Coronary artery (tissue), 2 donors: ENCODE measurements around the gene CCL3.

ENCODE experiments used
- DNase-seq: peaks from one replicate; pipeline ENCODE4 v3.0.0-alpha.2; 2017; ENCODE audit warnings: low spot score
- H3K27ac ChIP-seq, 2 donors: fragments of 200-600 bp; sonication (generic); one replicate each; pipeline ENCODE4 v1.5.1; 2016 to 2019
- H3K4me3 ChIP-seq: fragments of 200-600 bp; sonication (generic); 2 replicates; pipeline ENCODE4 v1.5.1; 2016; ENCODE audit warnings: mild to moderate bottlenecking, moderate library complexity
- TF ChIP-seq, protein P1 (sequence below): fragments of 200-600 bp; sonication (generic); IDR thresholded peaks from one replicate; pipeline ENCODE4 v1.5.1; 2019; ENCODE audit warnings: antibody characterized with exemption

CCL3 gene

DNA sequence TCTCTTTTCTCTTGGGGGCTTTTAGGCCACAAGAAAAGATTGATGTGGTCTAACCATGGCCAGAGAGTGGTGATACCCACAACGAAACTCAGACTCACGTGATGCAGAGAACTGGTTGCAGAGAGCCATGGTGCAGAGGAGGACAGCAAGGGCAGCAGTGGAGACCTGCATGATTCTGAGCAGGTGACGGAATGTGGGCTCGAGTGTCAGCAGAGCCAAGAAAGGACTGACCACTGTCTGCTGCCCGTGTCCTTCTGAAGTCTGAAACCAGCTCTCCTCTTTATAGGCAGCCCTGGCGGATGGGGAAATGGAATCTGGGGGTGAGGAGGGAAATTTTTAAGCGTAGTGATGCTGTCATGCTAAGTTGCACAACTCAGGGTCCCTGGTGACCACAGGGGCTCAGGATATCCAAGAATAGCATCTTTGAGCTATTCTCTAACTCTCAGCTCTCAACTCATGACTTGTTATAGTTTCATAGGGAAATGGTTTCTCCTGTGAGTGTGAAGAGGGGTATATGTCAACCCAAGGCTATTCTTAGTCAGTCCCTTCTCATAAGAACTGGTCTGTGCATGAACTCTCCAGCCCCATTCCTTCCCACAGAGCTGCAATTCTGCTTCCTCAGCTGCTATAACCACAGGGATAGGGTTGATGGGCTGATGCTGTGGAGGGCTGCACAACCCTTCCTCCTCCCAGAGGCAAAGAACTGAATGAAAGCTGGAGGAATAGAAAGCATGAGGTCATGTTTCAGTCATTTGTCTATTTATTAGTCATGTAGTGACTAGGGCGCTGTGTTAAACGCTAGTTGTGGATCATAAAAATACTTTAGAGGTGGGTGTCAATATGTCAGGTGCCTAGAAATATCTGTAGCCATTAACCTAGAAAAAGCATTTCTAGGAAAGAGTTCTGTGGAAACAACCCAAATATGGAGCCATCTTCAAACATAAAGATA is at the start of gene CCL3:
TSS of gene CCL3 (minus strand) at position 256 of the 949 bp plus-strand sequence. CDS start at position 171, 85 bp downstream.
- Histone ChIP-seq H3K4me3 (no peak within 1 kb of the TSS), H3K27ac (peak within 1 kb of the TSS in 1 of 2 donors; percentile 32)
- TF ChIP-seq, protein P1, sequence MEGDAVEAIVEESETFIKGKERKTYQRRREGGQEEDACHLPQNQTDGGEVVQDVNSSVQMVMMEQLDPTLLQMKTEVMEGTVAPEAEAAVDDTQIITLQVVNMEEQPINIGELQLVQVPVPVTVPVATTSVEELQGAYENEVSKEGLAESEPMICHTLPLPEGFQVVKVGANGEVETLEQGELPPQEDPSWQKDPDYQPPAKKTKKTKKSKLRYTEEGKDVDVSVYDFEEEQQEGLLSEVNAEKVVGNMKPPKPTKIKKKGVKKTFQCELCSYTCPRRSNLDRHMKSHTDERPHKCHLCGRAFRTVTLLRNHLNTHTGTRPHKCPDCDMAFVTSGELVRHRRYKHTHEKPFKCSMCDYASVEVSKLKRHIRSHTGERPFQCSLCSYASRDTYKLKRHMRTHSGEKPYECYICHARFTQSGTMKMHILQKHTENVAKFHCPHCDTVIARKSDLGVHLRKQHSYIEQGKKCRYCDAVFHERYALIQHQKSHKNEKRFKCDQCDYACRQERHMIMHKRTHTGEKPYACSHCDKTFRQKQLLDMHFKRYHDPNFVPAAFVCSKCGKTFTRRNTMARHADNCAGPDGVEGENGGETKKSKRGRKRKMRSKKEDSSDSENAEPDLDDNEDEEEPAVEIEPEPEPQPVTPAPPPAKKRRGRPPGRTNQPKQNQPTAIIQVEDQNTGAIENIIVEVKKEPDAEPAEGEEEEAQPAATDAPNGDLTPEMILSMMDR: no peak
- no peak for DNase-seq

DNA sequence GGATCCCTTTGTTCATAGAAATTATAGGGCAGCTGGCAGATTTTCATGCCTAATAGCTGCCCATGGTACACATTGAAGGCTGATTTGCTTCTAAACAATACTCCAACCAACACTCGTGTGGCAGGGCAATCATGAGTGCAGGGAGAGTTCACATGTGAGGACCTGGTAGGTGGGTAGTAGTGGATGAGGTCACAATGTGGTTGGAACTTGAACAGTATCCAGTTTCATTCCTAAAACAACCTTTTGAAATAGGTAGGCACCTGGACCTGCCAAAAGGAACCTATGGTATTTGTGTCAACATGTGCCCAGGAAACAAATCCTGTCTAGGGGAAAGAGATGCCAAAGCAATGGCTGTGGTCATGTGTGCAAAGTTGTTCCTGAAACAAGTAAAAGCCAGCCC is 46.5 kb upstream of the CCL3 start:
- Histone ChIP-seq H3K27ac (no peak overlapping the region), H3K4me3 (no peak overlapping the region)
- TF ChIP-seq, protein P1: no peak
- no peak for DNase-seq

DNA sequence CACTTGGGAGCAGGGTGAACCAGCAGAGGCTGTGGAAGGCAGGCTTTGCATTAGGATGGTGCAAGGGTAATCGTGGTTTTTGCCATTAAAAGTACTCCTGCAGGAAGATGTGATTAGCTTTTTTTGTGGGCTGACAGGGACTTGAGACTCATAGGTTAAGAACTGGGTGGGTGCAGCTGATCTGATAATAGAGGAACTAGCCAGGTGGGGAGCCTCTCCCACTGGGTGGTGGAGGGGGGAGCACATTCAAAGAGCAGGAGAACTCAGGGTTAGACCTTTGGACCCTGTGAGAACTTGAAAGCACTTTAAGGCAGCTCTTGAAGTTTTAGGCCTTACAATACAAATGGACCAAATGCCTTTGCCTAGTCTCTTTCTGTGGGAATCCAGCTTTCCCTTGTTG is 46.1 kb upstream of the CCL3 start:
- TF ChIP-seq, protein P1: no peak
- Histone ChIP-seq H3K27ac (no peak overlapping the region), H3K4me3 (no peak overlapping the region)
- no peak for DNase-seq

DNA sequence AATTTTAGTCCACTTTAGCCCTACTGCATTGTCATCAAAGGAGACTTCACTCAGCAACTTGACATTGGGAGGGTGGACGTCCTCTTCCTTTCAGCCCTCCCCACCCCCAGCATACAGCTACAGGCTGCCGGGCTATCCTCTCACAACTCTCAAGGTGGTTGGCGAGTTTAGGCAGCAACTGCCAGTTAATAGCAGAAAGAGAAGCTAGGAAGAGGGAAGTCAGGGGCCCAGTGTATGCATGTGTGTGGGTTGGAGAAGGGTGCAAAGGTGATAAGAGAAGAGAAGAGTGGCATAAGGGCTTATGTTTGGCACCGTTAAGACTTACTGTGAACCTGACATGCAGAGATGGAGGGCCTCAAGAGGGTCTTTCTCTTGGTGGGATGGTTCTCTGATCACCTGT is 45.5 kb upstream of the CCL3 start:
- no peak overlapping the region for H3K27ac ChIP-seq
- H3K4me3 ChIP-seq: no peak overlapping the region
- TF ChIP-seq, protein P1: no peak
- DNase-seq: no peak

DNA sequence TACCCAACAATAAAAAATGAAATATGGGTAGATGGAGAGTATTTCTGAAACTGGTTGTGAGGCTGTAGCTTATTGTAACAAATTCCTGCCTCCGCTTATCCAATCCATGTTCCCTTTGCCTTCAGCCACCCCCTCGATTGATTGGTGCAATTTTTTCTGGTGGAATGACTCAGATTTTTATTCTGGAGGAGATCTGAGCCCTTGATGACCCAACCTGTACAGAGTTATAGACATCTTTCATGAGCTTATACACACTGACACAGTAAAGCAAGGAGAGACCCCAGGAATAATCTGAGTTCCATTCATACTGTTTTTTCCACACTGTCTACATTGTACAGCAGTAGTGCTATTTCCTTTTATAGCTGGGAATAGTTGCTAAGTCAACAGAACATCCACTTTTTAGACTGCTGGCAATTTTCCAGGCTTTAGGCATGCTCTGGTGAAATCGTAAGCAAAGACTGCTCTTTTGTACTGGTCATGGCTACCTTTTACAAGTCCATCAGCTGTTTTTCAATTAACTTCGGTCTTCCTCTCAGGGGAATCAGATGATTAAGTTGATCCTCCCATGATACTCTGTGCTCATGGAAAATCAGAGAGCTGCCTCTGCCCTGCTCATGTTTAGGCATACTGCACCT is 43.8 kb upstream of the CCL3 start:
- TF ChIP-seq, protein P1: no peak
- DNase-seq: no peak

DNA sequence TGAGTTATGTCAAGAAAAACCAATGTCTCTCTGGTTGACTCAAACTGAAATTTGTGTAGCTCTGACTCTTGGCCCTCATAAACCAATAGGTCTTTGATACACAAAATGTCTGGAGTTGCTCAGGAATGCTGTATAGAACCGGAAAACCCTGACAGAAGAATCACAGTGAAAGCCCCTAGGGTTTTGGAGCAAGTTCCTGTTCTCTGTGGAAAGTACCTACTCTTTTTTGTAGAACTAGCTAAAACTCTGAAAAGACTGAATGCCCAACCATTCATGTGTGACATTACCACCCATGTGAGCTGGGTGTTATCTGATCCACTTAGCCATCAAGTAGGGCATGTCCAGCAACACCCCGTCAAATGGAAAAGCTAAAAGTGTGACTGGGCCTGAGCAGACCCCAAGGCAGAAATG is 42.5 kb upstream of the CCL3 start:
- TF ChIP-seq, protein P1: no peak
- no peak overlapping the region for H3K4me3 ChIP-seq
- H3K27ac ChIP-seq: no peak overlapping the region
- DNase-seq: no peak

More for the DNA sequence above, 43.8 kb upstream of the CCL3 start:
- Histone ChIP-seq H3K4me3 (no peak overlapping the region), H3K27ac (no peak overlapping the region)
